Epidermal melanocyte (primary cell): Measurements from ENCODE around the gene DCANP1.
"Not testable (repeated sequence)": the region's sequence is repeated elsewhere in the genome, so short reads cannot be mapped to it uniquely, and the experiment has no call there.

ENCODE experiments used
- DNase-seq: peaks from one replicate; pipeline ENCODE4 v3.0.0; 2011; ENCODE audit warnings: low spot score; ENCODE audit not compliant: insufficient read length

Gene DCANP1, protein sequence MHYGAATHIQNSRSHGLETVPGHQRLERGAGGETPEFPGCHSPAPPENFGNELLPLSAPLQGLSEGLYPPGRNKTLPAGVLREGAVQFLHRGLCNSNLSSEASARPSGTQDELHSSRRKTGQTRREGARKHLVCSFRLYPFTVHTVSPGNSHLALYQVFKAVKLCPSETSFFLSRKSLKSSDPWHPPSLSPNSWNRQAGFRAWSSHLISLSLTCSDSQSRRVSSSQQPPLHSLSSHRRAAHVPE

DNA sequence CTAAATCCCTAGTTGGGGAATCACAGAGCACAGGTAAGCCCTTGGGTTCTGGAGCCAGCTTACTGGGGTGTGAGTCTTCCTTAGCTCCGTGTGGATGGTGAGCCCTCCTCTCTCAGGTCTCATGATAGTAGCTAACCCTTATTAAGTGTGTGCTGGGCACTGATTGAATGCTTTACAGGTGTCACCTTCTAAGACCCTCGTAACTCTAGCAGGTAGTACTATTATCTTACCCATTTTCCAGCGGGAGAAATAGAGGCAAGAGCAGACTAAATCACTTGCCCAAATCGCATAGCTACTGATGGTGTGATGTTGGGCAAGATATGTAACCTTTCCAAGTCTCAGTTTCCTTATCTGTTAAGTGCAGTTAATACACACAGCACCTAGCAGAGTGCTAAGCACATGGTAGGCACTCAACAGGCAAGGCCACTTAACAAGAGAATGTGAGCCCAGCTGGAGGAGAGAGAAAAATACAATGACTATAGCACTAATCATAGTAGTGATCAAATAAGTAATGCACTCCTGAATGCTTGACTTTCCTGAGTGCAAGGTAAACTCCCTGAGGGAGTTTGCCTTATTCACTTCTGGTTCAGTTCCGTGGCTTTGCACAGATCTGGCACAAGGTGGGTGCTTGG is at the start of gene DCANP1:
TSS of gene DCANP1 (minus strand) at position 51 of the 632 bp plus-strand sequence. CDS start 240 bp downstream, outside the sequence.
- no peak for DNase-seq

DNA sequence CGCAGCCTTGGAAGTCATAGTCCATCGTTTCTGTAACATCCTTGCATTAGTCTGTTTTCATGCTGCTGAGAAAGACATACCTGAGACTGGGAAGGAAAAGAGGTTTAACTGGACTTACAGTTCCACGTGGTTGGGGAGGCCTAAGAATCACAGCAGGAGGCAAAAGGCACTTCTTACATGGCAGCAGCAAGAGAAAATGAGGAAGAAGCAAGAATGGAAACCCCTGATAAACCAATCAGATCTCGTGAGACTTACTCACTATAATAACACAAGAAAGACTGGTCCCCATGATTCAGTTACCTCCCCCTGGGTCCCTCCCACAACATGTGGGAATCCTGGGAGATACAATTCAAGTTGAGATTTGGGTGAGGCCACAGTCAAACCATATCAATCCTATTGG is 48.4 kb upstream of the DCANP1 start:
- not testable (repeated sequence) for DNase-seq

DNA sequence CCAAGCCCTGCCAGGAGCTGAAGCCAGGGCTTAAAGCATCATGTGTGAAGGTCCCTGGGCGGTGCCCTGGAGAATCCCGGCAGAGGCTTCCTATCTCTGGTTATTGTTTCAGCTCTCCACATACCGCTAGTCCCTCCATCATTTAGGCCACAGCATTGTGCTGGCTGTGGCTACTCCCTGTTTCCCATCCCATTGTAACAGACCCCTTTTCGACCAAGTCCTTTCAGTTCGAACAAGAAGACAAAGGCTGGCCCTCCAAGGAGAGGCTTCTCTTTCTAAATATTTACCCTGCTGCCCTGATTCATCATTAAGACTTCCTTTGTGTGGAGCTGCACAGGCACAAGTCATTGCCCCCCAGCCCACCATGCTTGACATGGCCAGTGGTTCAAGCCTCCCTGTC is 47.0 kb upstream of the DCANP1 start:
- DNase-seq: no peak

DNA sequence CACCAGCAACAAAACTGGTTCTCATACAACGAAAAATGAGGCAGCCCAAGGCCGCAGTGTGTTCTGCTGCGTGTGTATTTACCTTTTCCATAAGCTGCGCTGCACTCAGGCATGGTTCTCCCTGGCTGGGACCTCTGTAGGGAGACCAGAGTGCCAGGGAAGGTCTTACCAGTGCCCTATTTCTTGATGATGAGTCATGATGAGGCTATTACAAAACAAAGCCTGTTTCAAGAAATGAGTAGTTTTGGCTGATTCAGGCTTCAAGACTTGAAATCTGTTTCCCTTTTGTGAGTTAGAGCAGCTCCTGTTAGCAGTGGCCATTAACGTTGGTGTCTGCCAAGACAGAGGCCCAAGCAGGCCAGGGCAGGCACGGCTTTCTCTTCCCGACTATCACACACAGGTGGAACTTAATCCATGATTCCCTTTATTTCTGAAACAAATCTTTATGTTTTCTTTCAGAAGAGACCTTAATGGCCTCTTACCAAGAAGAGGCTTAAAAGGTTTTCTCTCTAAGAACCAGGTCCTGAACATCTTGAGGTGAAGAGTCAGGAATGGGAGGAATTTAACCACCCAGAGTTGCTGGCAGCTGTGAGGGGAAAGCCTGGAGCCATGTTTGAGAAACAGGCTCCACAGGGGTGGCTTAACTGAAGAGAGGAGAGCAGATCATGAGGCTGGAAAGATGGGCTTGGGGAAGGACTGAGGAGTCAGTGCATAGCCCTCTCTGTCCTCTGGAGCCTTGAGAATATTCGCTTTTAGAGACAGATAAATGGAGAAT is 46.4 kb upstream of the DCANP1 start:
- DNase-seq: peak; percentile 69

DNA sequence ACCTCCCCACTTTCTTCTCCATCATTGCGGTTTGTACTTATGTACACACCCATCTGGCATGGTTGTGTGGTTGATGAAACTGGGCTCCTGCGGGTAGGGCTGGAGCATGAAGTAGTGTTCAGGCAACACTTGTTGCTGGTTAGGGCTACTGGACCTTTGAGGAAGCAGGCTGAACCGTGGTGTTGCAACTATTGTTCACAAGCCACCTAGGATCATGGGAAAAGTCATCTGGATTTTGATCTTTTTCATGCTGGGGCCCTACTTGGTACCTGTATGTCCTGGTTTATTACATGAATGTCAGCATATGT is 45.1 kb upstream of the DCANP1 start:
- DNase-seq: no peak

DNA sequence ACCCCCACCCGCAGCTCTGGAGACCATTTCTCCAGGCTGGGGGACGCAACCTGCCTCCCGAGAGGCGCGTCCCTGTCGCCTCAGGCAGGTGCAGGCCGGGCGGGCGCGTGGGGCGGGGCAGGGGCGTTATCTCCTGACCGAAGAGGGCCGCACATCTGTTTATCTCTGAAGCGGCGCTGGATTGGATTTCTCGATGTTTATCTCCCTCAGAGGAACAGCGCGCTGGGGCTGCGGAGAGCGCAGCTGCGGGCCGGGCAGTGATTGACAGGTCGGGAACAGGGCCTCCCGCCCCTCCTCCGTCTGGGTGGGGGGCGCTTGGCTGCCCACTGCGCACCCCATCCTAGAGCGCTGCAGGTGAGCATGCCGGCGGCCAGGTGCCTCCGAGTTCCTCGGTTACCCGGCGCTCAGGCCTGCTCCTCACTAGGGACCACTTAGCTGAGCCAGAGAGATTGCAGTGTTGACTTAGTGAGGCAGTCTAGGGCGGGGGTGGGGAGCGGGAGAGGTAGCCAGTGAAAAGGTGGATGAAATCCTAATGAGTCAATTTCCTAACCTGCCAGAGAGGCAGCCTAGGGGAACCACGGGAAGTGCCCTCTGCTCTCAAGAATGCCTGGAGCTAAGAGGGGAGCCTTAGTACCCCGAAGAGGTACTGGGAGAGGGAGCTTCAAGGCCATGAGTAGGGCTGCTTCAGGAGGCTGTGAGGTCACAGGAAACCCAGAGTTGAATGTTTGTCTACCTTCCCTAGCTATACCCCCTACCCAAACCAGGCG is 44.6 kb upstream of the DCANP1 start:
- DNase-seq: no peak

DNA sequence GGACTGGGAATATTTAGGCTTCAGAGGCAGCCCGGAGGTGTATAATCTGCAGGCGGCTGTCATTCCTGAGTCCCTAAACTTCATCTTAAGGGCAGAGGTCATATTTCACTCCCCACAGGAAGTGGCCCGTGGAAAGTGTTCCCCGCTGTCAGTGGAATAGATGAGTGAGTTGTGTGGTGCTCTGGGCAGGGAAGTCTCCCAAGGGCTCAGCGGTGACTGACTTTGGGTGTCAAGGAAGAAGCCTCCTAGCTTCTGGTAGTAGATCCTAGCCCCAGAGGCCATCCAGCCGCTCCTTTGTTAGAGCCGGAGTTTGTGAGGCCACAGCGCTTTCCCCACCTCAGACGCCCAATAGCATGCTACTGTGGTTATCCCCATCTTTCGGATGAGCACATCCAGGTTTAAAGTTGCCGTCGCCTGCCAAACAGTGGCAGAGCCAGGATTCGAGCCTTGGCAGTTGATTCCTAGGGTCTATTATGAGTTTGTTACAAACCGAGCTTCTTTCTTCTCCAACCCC is 43.9 kb upstream of the DCANP1 start:
- no peak for DNase-seq

DNA sequence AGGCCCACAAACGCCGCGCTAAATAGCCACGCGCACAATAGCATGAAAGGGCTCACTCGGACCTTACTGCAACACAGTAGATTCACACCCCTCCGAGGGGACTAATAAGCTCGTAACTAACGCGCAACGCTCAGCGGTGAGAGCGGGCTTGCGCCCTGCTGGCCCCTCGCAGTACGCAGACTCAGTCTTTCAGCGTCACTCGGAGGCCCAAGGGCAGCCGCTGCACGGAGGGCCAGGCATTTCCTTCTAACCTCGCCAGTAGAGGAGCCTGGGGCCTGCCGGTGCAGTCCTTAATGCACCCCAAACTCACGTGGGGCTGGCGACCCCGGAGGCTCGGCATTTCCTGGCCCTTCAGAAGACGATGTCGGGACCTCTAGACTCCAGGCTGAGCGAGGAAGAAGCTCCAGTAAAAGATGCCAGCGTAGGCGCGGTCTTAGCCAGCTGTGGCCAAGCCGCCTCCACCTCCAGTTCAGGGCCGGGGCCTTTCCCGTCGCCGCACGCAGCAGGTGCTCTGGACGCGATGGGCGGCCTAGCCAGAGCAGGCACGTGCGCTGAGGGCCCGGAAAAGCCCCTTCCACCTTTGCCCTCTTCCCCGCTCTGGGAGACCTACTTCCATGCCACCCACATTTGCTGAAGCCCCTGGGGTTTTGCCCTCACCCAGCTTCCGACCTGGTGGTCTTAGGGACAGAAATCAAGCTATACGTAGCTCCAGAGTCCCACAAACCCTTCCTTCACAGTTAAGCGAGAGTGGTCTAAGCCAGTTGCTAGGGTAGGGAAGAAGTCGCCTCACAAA is 43.3 kb upstream of the DCANP1 start:
- no peak for DNase-seq

DNA sequence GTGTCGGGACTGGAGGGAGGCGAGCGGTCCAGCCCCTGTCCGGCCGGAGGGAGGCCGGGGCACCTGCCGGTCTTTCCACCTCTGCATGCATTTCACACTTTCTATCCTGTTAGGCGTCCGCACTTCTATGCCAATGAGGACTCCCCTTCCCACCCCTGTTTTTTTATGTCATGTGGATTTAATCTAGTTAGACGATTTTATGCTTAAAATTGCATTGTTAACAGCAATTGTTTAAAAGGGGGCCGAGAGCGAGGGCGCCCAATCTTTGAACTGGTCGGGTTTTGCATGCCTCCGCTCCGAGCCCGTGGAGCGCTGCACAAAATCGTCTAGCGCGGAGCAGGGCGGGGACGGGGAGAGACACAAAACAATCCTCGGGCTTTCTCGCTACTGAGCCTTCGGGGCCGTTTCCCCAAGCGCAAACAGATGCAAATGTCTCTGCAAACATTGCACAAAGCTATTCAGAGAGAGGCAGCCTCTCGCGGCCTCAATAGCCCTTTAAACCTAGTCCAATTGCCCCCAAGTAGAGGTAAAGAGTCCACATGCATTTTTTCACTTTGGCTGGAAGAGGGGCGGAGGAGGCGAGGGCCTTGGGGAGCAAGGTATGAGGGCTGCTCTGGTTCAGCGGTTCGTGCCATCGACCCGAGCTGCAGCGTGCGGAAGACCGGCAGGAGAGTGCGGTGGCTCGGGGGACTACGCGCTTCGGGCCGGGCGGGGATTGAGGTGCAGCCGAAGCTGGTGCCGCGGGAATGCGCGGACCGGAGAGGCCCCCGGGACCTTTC is 42.5 kb upstream of the DCANP1 start:
- DNase-seq: no peak

DNA sequence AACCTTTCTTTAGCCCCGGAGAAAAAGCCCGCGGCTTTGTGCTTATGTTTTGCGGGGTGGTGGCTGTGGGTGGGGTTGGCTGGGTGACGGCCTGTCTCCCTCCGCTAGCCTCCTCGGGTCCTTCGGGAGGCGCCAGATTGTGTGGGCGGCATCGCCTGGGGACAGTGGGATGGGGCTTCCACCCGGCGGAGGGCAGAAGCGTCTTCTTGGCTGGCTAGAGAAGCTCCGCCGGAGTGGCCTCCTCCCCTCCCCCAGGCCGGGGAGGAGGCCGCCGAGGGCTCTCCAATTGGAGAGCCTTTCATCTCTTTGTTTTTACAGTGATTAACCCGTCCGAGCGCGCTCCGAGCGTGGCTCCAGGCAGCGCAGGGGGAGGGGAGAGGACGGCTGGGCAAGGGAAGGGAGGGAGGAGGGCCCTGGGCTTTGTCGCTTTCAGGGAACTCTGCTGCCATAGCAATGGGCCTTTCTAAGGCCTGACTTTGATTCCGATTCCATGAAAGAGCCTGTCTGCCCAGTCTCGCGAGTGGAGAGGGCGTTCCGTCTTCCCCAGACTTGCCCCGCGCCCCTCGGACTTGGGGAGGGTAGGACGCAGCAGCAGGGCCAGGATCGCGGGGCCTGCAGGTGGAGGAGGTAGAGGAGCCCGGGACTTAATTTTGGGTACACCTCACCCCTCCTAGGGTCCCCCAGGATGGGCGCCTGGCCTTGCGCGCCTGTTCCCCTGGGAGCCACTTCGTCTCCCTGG is 41.7 kb upstream of the DCANP1 start:
- DNase-seq: peak; percentile 33

DNA sequence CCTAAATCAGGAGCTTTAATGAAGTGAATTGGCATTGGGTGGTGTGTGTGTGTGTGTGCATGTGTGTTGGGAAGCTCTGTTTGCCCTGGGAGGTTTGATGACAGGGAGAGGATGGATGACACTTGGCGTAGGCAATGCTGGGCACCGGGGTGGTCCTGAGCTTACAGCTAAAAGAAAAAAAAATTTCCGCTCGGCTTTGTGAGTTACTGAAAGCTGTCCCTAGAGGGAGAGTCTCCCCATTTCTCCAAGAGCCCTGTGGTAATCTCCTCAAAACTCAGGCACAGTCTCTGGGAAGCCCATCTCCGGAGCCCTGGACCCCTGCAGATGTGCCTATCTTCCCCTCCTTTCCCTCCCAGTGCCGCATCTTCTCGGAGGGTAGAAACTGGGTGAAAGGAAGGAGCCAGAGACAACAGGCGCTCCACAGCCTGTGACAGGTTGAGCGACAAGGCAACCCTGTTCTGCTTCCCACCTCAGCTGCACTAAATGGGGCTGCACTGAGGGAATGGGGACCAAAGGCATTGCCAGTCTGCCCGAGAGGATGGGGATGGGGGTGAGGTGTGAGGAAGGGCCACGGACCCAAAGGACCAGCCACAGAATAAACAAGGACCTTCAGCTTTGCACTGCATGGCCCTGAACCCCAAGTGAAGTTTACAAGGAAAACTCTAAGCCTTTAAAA is 40.8 kb upstream of the DCANP1 start:
- no peak for DNase-seq

DNA sequence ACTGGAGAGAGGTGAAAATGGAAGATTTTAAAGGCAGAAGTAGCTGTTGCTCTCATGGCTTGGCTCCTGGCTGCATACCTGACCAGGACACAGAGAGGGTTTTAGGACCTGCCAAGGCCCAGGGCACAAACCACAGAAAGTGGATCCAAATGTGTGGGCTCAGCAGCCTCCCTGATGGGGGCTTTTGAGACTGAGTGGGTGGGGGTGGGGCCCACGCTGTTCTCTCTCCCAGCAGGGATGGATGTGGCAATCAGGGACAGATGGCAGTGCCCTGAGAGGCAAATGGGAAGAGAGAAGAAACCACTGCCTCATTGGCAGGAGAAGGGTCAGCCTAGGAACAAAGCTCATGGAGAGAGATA is 39.9 kb upstream of the DCANP1 start:
- DNase-seq: no peak

DNA sequence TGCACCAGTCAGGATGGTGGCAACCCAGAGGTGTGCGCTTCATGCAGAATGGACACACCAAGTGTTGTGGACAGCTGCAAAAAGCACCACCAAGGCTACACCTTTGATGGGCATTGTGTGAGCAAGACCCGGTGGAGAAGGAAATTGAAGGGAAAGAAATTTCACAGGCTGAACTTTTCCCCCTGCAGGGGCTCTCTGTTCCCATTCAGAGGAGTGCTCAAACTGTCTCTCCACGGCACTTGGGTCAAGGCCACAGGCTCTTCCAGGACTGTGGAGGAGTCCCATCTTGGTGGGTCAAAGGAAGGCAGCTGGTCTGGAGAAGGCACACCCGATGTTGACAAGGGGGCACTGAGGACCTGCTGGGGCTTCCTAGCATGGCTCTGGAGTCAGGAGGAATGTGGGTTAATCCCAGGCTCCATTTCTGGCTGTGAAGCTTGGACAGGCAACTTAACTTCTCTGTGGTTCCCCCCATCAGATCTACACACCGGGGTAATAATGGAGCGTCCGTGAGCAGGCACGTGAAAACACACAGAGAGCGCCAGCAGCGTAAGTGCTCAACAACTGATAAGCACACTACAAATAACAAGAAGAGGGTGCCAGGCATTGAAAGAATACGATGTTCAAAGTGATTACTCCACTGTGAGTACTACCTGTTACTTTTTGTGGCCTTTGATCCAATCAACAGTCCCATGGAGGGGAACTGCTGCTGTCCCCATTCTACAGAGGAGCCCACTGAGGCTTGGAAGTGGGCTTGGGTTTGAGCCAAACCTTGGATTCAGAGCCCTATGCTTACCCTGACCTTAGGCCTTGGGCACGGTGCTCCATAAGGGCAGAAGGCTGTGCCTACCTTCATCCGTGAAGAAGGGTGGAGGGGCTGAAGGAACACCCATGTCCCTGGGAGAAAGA is 39.2 kb upstream of the DCANP1 start:
- no peak for DNase-seq

DNA sequence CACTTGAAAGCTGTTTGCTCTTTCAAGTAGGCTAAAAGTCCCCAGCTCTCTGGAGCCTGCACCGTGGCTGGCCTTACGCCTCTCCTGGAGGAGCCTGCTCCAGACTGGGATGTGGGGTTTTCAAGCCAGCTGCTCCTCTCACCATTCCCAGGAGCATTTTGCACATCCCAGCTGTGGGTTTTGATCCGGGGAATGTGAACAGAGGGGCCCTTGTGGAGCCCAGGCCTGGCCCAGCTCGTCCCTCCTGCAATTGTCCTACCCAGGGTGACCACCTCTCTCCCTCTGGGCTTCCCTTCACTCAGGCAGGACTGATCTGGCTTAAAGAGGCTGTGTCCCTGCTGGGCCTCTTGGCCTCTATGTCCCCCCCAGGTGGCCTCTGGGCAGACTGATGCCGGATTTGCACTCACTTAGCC is 37.5 kb upstream of the DCANP1 start:
- no peak for DNase-seq

DNA sequence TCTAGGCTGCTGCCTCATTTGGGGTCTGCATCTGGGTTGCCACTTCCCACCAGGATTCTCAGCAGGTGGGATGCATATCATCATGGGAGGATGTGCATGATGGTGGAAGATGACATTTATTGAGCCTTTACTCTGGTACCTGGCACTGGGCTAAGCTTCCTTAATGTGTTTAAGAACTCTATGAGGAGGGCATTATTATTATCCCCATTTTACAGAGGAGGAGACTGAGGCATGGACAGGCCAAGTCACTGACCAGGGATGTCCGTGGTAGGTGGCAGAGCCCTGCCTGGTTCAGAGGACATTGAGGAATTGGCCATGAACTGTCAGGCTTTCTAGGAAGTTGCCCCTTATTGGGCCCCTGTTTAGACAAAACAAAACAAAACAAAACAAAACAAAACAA is 36.1 kb upstream of the DCANP1 start:
- DNase-seq: no peak

DNA sequence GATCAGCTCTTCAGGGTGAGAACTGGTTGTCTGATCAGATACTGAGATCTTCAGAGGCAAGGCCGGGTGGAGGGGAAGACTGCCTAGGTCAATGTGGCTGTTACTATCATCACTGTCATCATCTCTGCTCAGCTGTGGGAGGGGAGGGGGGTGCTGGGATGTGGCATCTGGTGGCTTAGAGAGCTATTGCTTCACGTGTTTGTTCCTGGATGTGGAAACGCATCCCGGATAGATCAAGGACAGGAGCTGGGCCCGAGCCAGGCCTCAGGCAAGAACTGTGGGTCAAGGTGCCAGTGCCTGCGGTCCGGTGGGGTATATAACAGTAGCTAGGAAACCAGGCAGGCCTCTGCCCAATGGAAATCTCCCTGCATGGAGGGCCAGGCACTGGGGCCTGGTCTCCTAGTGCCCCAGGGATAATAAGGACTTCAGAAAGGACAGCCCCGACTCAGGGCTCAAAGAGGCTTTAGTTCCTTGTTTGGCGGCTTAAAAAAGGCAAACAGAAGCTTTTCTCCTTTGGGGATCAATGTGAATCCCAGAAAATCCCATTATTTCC is 35.3 kb upstream of the DCANP1 start:
- DNase-seq: no peak

DNA sequence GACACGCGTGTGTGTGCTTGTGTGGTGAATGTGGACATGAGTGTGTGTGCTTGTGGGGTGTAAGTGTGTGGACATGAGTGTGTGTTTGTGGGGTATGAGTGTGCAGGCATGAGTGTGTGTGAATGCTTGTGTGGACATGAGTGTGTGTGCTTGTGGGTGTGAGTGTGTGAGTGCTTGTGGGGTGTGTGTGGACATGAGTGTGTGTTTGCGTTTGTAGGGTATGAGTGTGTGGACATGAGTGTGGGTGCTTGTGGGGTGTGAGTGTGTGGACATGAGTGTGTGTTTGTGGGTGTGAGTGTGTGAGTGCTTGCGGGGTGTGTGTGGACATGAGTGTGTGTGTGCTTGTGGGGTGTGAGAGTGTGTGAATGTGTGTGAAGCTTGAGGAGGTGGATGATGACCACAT is 34.8 kb upstream of the DCANP1 start:
- DNase-seq: no peak

DNA sequence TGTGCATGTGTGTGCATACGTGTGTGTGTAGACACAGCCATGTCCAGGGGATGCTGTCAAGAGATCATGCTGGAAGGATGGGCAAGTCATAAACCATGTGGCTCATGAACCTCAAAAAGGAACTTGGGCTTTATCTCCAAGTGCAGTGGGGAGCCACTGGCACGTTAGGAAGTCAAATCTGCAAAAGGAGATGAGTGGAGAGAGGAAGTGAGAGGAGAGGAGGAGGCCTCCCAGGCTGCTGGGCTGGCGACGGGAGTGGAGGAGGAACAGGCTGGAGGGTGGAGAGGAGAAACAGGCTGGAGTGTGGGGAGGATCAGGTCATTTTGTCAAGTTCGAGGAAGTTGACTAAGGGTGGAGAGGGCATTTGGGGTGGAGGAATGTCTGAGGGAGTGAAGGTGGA is 34.2 kb upstream of the DCANP1 start:
- DNase-seq: no peak
